Fibroblast of mammary gland (primary cell): ENCODE results near the gene ASAP2.

Source experiments
- DNase-seq: peaks from one replicate; pipeline ENCODE4 v3.0.0-alpha.2; 2010; ENCODE audit warnings: low read depth
- H3K4me3 ChIP-seq: 2 replicates; pipeline ENCODE4 v1.5.1; 2011; ENCODE audit warnings: low read depth, mild to moderate bottlenecking, low read length, moderate library complexity; ENCODE audit not compliant: control insufficient read depth
- TF ChIP-seq, protein P1 (sequence below): conservative IDR thresholded peaks from 2 replicates; pipeline ENCODE4 v1.5.1; 2011; ENCODE audit warnings: low read depth, low read length, inconsistent platforms; ENCODE audit not compliant: control insufficient read depth, insufficient read depth

ASAP2 gene

GRCh38 chr2:9441556-9441955 is 234.9 kb downstream of the ASAP2 start:
- DNase-seq: no peak
- TF ChIP-seq, protein P1, sequence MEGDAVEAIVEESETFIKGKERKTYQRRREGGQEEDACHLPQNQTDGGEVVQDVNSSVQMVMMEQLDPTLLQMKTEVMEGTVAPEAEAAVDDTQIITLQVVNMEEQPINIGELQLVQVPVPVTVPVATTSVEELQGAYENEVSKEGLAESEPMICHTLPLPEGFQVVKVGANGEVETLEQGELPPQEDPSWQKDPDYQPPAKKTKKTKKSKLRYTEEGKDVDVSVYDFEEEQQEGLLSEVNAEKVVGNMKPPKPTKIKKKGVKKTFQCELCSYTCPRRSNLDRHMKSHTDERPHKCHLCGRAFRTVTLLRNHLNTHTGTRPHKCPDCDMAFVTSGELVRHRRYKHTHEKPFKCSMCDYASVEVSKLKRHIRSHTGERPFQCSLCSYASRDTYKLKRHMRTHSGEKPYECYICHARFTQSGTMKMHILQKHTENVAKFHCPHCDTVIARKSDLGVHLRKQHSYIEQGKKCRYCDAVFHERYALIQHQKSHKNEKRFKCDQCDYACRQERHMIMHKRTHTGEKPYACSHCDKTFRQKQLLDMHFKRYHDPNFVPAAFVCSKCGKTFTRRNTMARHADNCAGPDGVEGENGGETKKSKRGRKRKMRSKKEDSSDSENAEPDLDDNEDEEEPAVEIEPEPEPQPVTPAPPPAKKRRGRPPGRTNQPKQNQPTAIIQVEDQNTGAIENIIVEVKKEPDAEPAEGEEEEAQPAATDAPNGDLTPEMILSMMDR: no peak
- no peak overlapping the region for H3K4me3 ChIP-seq

DNA sequence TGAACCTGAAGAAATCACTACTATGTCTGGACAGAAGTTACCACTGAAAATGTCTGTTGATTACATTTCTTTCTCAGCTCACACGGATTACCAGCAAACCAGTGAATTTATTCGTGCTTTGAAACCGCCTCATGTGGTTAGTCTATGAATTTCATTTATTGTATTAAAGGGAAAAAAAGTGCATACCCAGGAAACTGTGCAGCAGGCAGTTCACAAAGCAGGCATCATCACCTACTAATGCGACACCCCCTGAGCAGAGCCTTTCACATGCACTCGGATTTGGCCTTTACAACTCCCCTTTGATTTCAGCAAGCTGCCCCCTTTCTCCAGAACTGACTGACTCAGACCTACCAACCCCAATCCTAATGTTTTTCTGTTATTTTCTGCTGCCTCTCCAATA is 236.9 kb downstream of the ASAP2 start:
- no peak for DNase-seq
- TF ChIP-seq, protein P1: no peak
- no peak overlapping the region for H3K4me3 ChIP-seq

- H3K4me3 ChIP-seq: no peak overlapping the region
- DNase-seq: no peak
- TF ChIP-seq, protein P1: no peak
Observed at GRCh38 chr2:9445089-9445488, 238.5 kb downstream of the ASAP2 start.

- no peak for DNase-seq
- TF ChIP-seq, protein P1: no peak
- H3K4me3 ChIP-seq: no peak overlapping the region
Observed at GRCh38 chr2:9451231-9451630, 244.6 kb downstream of the ASAP2 start.
